HG03378 (cell line): ENCODE results near the gene LIFR.
"Not testable (repeated sequence)": the region's sequence is repeated elsewhere in the genome, so short reads cannot be mapped to it uniquely, and the experiment has no call there.

ENCODE experiments used
- ATAC-seq: cut with Tn5 transposase; IDR thresholded peaks from one replicate; pipeline ENCODE4 v1.9.1; 2021; ENCODE audit warnings: mild to moderate bottlenecking, moderate library complexity; ENCODE audit not compliant: unreplicated experiment

Gene LIFR

DNA sequence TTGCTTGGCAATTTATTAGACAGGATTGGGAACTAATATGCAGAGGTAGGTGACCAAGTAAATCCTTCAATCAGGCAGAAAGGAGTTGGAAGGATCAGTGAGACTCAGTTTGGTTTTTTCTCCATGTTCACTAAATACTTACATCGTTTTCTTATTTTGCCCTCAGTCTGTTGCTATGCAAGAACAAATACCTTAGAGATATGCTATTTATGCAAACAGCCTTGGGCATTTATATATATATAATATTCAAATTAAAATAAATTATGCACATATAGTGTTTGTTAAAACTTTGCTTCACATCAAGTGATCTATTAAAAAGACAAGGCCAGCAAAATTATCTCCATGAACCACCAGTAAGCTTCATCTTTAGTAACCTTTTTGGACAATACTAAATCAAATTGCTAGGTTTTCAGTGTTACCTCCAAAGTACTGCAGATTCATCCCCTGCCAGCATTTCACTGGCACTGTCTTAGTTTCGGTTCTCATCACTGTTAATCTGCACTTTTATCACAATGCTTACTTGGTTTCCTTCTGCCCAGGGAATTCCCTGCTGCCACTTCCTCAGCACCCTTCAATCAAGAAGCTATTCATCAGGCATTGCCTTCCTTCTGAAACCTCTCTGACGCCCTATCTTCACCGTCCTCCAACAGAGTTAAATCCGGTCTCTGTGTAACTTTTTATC is 26.0 kb upstream of the LIFR start:
- ATAC-seq: no peak

DNA sequence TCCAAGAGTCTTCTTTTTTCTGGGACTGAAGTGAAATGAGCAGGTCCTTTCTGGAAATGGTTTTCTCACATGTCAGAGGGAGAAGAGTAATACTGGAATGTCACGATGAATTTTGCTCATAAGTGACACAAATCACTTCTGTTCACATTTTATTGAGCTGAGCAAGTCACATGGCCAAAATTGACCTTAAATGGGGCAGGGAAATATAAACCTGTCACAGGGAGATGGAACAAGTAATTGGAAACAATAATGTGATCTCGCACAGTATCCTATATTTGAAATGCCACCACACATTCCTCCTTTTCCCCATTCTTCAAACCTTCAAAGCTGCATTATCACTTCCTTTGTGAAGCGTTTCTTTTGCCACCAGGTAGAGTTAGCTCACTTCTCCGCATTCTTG is 25.2 kb upstream of the LIFR start:
- no peak for ATAC-seq

DNA sequence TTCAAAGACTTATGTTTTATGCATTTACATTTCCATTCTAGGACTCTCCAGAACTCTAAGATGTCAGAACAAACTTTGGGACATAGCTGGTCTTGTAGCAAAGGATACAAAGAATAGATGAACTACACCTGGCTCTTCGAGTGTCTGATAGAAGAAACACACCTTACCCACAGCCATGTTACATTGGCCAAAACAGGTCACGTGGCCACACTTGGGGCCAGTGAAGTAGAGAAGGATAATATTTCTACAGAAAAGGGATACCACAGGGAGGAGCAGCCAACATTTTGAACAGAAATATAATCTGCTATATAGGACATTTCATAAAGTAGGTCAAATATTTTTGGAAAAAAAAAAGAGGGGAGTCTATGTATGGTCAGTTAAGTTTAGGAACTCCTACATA is 22.7 kb upstream of the LIFR start:
- ATAC-seq: no peak

DNA sequence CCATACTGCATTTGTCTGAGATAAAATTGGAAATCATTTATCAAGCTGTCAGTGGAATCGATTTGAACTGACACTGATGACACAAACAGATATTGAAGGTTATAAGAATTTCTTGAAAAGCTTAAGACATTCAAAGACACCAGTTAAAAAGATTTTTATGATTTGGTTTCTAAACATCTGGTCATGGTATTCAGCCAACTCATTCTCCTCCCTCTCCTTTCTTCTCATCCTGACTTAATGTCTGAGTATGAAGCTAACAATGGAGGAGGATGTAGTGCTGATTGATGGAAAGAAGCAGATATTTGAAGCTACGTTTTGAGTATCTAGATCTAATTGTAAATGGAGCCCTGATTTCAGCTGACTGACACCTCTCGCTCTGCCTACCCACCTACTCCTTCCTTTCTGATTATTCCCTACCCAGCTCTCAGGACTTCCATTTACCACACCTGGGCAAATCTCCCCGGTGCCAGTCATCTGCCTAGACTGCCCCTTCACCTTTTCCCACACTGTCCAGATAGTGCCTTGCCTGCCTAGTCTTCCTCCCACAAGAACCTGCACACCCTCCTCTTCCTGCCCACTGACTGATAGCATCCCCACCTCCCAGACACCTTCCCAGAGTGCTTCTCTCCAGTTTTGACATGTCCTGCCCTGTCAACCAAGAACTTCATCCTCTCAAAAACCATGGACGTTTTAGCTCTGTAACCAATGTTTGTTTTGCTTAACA is 20.7 kb upstream of the LIFR start:
- ATAC-seq: no peak

DNA sequence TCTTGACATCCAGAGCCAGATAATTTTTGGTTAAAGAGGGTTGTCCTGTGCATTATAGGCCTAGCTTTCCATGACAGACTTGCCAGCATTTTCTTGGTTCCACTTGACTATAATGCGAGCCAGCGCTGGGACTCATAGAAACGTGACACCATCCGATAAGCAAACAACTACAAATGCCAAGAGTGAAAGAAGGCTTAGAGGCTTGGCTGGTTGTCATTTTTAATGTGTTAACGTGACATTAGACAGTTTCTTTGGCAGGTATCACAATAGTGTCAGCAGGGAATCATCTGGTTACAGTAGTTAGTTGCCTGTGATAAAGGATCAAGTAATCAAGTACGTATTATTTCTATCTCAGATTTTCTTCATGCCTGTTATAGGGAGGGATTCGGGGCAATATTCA is 20.0 kb upstream of the LIFR start:
- no peak for ATAC-seq

DNA sequence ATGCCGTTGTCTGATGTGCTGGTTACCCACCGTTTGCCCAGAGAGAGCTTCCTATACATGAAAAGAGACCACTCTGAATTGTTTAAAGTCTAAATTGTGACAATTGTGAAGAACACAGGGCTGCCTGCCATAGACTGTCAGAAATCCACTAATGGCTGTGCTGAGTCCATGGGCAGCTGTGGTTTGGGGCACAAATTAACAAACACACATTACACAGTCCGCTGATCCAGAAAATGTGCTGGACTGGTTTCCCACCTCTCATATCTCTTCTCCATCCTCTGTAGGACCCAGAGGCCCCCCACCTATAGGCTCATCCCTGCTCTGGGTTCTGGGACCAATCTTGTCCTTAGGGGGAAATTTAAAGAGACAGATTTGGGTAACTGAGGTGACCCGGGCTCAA is 19.0 kb upstream of the LIFR start:
- ATAC-seq: no peak

DNA sequence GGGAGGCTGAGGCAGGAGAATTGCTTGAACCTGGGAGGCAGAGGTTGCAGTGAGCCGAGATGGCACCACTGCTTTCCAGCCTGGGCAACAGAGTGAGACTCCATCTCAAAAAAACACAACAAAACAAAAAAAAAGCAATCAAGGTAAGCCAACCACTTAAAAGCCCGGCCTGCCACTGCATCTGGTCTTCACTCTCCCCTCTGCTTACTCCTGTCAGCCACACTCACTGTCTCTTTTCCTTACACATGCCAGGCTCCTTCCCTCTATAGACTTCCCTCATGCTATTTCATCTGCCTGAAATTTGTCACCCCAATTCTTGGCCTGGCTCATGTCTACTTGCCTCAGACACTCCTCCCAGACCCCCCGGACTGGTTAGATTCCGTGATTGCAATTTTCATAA is 17.6 kb upstream of the LIFR start:
- ATAC-seq: no peak

DNA sequence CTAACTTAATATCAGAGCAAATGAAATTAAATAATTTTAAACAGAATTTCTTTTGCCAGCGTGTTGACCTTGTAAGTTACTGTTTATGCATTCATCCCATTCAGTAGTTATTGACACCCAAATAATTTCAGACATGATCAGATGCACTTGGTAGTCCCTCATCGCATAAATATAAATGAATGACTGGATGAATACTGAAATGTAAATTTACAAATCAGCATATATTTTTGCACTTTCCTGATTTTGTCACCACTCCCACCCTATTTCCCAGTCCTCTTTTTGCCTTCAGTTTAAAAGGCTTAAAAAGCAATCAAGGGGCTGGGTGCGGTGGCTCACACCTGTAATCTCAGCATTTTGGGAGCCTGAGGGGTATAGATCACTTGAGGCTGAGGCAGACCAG is 17.1 kb upstream of the LIFR start:
- no peak for ATAC-seq

DNA sequence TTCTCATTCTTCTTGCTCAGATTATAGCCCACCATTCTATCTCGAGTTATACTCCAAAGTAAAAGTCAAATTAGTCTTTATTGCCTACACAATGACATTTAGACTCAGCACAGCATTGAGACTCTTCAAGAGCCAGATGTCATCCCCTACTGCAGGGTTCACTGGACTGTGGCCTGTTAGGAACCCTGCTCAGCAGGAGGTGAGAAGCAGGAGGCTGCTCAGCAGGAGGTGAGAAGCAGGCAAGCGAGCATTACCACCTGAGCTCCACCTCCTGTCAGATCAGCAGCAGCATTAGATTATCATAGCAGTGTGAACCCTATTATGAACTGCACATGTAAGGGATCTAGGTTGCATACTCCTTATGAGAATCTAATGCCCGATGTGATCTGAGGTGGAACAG is 12.7 kb upstream of the LIFR start:
- ATAC-seq: no peak

DNA sequence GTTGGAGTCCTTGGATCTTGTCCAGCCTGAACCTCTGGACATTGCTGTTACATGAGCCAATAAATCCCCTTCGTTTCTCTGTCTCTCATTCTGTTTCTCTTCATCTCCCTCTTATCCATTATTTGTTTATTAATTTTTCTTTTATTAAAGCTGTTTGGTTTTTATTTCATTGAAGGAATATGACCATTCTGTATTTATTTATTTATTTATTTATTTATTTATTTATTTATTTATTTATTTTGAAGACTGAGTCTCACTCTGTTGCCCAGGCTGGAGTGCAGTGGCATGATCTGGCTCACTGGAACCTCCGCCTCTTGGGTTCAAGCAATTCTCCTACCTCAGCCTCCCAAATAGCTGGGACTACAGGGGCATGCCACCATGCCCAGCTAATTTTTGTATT is 10.9 kb upstream of the LIFR start:
- ATAC-seq: not testable (repeated sequence)

DNA sequence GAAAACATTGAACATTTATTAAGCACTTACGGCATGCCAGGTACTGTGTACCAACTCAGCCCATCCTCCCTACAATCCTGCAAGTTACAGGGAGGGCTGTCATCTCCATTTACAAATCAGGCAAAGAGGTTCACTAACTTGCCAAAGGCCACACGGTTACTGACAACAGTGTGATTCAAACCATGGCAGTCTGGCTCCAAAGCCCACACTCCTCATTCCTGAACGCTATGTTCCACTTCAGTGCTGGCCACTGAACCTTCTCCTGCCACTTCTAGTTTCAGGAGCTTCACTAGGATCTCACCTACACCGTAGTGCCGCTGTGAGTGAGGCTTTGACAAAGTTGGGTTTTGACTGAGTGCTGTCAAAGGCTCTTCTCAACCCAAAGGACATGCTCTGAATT is 7.2 kb upstream of the LIFR start:
- no peak for ATAC-seq

DNA sequence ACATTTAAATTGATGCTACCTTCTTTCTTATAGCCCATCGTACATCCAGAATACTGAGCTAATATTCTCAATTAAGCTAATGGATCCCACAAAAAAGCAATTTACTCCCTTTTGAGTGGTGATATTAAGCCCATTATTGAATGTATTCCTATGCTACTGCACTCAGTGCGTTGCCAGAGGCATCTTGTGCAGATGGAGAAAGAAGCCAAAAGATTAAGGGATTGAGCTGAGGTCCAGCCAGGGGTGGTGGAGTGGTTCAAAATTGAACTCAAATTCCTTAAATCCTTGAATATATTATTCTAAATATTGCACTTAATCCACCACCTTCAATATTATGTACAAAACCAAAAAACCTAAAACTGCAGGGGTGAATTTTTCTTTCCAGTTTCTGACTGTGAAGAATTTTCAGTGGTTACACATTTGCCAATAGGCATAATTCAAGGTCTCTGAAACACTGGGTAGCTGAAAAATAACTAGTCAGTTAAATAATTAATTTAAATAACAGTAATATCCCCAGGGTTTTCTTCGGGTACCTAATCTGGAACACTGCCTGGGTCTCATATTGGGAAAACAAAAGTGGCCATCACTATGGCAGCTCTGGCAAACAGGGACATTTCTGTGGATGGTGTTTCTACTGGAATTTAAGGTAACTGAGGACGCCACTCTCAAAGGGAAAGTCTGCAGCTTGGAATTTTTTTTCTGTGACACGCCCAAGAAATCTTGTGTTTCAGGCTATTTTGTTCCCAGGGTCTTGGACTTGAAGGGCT is 6.2 kb upstream of the LIFR start:
- no peak for ATAC-seq

DNA sequence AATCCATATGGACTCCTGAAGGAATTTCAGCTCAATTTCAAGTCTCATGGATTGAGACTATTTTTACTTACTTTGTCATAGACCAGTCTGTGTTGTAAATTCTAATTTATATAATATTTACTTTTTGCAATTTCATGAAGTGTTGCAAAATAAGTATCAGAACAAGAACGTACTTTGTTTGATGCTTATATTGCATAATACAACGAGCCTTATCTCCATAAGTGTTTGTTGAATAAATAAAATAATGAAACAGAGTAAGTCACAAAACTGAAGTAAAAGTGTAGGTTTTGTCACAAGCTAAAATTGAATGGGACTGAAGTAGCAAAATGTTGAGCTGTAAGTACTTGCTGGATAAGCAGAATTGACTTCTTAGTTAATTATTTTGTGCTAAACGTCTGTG is 3.0 kb upstream of the LIFR start:
- no peak for ATAC-seq

DNA sequence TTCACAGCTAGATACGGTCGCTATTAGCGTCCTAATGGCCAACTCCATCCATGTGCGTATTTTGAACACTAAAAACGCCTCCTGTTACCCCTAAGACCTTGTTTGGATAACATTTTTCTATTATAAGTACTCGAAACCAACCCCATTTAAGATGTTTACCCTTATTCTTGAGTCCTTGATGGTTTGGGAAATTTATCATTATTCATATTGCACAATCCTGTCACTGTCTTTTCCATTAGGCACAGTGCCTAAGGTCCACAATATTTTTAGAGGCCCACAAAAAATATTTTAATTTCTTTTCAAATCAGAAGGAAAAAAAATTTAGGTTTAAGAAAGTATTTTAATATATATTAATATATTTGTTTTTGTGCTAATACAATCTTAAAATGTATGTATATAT is 1.3 kb upstream of the LIFR start:
- ATAC-seq: no peak

DNA sequence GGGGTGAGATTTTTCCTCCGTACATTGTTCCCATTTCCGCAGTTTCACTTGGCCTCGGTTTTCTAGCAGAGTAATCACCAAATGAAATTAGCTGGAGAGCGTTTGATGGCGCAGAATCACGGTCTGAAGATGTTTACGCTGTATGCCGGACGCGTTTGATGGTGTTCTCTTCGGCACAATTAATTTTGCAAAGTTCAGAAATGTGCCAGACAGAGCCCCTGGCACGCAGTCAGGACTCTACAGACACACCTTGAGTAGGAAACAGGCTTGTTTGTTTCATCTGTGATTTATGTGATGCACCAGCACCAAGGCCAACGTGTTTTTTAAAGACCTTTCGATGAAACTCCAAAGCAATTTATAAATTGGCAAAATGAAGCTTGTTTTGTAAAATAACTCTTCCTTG is 863 bp upstream of the LIFR start:
- ATAC-seq: no peak

DNA sequence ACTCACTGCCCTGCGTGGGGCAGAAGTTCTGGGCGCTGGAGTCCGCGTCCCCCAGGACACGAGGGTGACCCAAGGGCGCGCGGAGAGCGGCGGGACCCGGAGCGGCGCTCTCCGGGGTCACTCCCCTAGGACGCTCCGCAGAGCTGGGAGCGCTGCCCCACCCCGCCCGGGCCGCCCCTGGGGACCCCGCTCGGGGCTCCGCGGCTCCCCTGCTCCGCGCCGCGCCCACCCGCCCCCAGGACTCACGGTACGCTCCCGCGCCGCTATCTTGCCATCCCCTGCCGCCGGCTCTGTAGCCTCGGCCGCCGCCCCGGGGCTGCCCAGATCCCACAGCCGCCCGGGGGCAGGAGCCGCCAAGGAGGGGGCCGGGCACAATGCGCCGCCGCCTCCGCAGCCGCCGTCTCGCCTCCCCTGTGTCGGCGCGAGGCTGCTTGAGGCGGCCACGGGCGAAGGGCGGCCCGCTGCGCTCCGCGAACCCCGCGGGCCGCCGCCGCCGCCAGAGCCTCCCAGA is 303 bp downstream of the LIFR start:
- ATAC-seq: no peak

DNA sequence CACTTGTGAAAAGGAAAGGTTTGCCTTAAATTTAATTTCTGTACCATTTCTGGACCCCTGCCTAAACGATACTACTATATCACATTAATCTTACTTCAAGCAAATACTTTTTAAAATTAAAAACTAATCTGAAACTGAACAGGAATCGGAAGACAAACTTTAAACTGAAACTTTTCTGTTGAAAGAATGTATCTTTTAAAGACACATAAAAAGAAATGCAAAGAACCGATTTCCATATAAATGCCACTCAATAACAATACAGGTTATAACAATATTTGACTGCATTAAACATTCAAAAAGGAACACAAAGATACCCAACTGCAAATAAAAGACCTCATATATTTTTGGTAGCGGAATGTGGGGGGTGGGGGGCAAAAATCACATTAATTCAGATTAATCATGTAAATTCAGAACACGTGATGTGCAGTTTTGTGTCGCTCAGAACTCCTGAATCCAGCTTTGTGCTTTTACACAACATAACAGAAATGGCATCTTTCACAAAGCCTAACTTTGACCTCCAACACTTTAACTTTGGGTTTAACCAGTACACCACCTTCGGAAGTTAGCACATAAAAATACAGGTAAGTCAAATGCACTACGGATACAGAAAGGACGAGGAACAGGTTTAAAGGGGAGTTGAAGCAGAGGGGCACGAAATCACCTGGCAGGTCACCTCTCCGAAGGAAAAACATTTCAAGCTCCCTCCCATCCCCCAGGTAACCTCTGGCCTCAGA is 925 bp downstream of the LIFR start:
- no peak for ATAC-seq

DNA sequence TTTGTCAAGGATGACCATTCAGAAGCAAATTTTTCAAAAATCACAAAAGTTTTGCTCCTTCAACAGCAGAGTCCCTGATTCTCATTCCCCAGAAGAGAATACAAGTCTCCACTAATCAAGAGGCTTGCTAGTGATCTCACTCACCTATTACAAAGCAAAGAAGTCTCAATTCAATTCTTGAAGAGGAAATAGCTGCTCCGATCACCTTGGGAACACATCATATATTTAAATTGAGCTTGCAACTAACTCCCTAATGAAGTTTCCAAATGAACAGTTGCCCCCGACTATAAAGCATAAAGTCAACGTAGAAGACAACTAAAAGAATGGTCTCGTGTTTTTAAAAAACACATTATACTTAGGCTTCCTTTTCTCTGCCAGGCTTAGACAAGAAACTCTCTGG is 1.6 kb downstream of the LIFR start:
- no peak for ATAC-seq

DNA sequence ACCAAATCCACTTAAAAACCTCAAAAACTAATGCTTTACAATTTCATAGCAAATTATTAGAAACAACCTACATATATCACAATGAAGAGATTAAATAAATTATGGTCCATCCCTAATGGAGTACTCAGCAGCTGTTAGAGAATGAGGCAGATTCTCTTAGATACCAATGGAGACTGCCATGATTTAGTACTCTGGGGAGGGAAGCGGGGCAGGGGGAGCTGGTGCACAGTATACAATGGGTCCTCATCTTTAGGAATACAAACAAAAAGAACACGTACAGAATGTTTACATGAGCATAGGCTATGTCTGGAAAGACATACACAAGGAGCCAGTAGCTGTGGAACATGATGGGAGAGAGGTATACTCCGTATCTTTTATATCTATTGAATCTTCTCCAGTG is 2.0 kb downstream of the LIFR start:
- ATAC-seq: no peak

DNA sequence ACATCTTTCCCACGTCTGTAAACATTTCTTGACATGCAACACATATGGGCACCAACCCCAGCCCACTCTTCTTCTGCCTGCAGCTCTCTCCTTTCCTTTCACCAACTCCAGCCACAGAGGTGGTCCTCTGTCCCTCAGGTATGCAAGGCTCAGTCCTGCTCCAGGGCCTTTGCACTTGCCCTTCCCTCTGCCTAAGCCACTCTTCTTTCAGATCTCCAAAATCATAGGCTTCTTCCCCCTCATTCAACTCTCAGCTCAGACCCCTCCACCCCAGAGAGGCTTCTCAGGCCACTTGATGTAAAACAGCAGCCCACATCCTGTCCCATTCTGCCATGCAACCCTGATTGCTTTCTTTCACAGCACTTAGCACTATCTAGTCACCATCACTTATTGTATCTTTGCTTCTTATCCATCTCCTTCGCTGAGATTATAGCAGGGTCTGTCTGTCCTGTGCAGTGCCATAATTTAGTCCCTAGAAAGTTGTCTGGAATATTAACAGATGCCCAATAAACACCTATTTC is 3.4 kb downstream of the LIFR start:
- ATAC-seq: no peak
